Right ventricle myocardium inferior (tissue), 1 donor: ENCODE data around the gene SFMBT2. TPM values are rescaled to one million over a fixed set of nuclear protein-coding genes. Genes with fewer than 3 reads are reported as not detected.
A peak's percentile ranks its signal among the peaks of the same experiment; 100 is the strongest.

ENCODE experiments used
- ATAC-seq: fragments of 200-7000 bp; cut with Tn5 transposase; one replicate; pipeline ENCODE4 v1.9.1; 2020; ENCODE audit warnings: mild to moderate bottlenecking, moderate library complexity
- DNase-seq: peaks from one replicate; pipeline ENCODE4 v3.0.0; 2021; ENCODE audit errors: missing footprints
- intact Hi-C: fragments of 100-400 bp; cut with DNase I; formaldehyde crosslinking; loops from one replicate; pipeline ENCODE4 v1.11.0; 2022
- total RNA-seq: library from RNA; stranded (reverse); fragmentation: NEBNext Ultra II Directional; extraction: Animal tissue kit (Norgen Biotek cat#: 25700); gene quantifications from one replicate; pipeline ENCODE4 v1.2.1, GENCODE V29; 2021
- donor health status: DM: no; HTN: yes; CAD: no; lungs with severe emphysema.

Gene SFMBT2
- total RNA-seq, 1 donor from 2014 or later: 9.6 TPM

DNA sequence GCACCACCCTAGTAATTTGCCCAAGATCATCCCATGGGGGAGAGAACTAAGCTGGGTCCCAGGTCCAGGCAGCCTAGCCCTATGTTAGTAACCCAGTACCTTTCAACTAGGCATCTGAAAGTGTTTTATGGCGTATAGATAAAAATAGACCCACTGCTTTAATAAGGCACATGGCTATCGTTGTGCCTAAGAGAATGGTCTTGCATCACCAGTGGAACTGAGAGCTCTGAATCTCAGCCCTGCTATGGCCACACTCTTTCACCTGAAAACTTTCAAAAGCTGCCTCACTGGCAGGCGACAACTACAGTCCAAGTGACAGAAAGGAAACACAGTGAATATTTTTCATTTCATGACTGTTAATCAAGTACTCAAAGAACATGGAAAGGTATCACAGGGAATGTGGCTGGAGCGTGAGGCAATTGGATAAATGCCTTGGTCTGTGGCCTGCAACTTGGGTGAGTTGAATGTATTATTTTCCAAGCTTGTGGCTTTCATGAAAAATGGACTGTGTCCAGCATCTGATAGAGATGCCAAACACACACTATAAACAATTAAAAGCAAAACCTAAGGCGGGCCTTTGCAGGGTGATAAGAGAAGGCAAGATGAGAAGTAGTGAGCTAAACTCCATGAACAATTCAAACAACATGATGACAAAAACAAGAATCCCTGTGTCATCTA, 18.0 kb upstream of the SFMBT2 start:
- intact Hi-C loops: no loop called here
- ATAC-seq: no peak
- DNase-seq: no peak

DNA sequence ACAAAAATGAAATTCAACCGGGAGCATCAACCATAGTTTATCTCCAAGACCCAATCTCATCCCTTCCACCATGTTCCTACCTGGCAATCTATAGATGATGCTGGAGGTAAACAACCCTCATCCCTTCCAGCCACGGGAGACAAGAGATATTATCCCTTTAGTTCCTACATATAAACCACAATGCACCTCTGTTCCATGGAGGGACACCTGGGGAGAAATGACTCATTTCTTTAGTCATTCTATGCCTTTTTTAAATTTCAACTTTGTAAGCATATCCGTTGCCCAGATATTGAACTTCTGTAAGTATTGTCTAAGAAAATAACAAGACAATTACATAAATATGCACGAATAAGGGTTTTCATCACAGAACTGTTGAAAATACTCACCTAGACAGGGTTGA, 15.5 kb upstream of the SFMBT2 start:
- intact Hi-C loops: no loop called here
- DNase-seq (no peak), ATAC-seq (no peak)

DNA sequence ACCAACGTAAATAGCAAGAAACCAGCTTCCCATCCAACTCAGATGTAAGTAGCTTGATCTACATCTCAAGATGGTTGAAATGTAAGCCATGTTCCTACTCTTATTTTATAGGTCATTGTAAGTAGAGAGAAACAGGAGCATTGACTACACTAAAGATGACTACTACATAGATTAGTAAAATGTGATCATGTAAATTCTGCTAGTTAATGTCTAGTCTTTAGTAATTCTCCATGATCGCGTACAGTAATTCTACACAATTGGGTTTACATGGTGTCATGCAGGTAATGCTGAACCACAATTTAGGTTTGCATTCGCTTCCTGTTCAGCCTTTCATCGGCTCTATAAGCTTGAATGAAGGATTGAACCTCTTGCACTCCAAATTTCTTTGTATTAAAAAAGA, 14.9 kb upstream of the SFMBT2 start:
- intact Hi-C loops: no loop called here

DNA sequence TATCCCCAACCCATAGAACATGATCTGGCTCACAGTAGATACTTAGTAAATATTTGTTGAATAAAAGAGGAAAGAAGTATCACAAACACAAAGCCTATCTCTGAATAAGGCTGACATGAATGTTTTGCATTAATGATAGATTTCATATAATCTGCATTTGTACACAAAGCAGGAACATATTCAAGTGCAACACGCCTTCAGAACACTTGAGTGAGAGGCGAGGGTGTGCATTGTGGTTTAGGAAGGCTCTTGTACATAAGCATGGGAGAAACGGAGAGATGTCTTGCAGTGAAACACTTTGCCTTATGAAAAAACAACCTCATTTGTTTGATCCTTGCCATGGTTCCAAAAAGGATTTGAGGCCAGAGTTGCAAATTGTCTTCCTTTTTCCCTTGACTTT, 14.1 kb upstream of the SFMBT2 start:
- no peak for DNase-seq
- intact Hi-C loops: no loop called here
- no peak for ATAC-seq

More for the DNA sequence above, 14.9 kb upstream of the SFMBT2 start:
- ATAC-seq (no peak), DNase-seq (no peak)

DNA sequence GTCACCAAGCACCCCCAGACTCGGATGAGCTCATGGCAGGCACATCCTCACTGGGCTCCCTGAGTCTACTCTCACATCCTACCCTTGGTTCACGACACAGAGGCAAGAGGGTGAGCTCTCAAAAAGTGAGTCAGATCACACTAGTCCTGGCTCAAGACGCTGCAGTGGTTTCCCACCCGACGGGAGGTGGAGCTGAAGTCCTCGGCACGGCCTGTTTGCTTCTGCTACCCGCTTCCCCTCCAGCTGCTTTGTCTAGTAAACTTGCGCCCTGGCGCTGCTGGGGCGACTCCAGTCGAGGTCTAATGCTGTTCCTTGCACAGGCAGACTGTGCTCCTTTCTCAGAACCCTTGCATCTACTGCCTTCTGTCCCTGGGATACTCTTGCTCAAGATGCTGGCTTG, 13.5 kb upstream of the SFMBT2 start:
- intact Hi-C loops: no loop called here
- no peak for DNase-seq
- ATAC-seq: no peak

DNA sequence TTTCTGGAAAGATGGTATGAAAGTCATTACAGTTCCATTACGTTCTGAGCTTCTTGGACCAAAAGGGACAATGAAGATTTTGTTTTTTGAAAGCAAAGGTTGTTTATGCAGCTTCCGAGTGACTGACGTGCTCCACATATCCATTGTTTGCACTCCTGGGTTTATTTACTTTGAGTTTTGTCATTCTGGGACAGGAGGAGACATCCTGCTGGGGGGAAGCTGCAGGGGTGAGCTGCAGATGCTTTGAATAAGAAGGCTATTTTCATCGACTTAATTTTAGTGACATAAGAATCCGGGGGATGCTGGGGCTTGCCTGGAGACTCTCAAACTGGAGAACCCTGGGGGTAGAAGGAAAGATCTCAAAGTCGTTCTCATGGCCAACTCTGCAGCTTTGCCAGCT, 12.7 kb upstream of the SFMBT2 start:
- no peak for ATAC-seq
- intact Hi-C loops: no loop called here
- DNase-seq: no peak

DNA sequence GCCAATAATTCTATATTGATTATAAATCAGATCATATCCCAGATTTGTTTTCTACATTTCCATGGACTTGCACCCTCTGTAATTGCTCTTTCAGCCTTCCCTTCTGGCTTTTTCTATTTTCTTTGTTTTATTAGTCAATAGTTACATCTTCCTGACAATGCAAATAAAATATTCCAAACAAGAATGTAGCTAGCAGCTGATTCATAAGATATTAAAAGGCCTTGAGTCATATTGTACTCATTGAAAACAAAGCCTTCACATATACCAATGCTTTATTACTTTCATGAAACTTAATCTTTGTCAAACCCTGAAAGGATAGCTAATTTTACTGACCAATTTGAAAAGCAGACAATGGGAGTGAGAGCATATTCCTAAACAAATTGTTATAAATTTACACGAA, 10.7 kb upstream of the SFMBT2 start:
- no peak for ATAC-seq
- intact Hi-C loops: no loop called here

DNA sequence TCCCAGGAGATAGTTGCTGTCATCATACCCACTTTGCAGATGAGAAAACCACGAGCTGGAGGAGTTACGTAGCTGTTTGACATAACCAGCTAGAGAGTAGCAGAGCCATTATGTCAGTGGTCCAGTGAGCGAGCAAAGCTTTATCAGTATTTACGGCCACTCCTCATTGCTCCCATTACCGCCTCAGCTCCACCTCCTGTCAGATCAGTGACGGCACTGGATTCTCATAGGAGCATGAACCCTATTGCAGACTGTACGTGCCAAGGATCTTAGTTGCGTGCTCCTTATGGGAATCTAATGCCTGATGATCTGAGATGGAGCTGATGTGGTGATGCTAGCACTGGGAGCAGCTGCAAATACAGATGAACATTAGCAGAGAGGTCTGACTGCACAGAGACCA, 9.2 kb upstream of the SFMBT2 start:
- intact Hi-C loops: no loop called here
- DNase-seq: no peak
- no peak for ATAC-seq

More for the DNA sequence above, 10.7 kb upstream of the SFMBT2 start:
- DNase-seq: no peak

GRCh38 chr10:7417807-7418206, 7.0 kb upstream of the SFMBT2 start:
- intact Hi-C loops: loop anchor here (2.0 kb wide), 1 partner anchor 297 kb away; no protein-coding TSS in a partner anchor
- no peak for DNase-seq
- ATAC-seq: no peak

- intact Hi-C loops: loop anchor here (2.0 kb wide), 1 partner anchor 296 kb away; no protein-coding TSS in a partner anchor
- ATAC-seq: no peak
- no peak for DNase-seq
Observed at GRCh38 chr10:7417103-7417623, 6.3 kb upstream of the SFMBT2 start.

DNA sequence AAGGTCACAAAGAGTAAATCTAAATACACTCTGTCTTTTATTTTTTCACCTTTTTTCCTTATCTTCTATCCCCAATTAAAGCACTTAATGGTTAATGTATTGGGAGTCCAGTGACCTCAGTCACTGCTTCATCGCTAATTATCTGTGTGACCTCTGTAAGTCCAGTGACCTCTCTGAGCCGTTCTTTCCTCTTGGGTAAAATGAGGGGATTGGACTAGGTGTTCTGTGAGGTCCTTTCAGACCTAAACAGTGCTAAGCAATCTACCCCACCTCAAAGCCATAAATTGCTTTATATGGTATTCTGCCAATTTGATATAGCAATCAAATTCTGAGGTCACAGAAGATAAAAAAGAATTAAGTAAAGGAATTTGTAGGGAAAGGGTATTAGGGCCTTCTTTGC, 3.9 kb upstream of the SFMBT2 start:
- intact Hi-C loops: loop anchor here (5.0 kb wide), 2 partner anchors 222 to 747 kb away; no protein-coding TSS in a partner anchor
- ATAC-seq: no peak
- DNase-seq: no peak

GRCh38 chr10:7412928-7413282, 2.1 kb upstream of the SFMBT2 start:
- intact Hi-C loops: loop anchor here (5.0 kb wide), 2 partner anchors 221 to 746 kb away; no protein-coding TSS in a partner anchor
- ATAC-seq (no peak), DNase-seq (no peak)

DNA sequence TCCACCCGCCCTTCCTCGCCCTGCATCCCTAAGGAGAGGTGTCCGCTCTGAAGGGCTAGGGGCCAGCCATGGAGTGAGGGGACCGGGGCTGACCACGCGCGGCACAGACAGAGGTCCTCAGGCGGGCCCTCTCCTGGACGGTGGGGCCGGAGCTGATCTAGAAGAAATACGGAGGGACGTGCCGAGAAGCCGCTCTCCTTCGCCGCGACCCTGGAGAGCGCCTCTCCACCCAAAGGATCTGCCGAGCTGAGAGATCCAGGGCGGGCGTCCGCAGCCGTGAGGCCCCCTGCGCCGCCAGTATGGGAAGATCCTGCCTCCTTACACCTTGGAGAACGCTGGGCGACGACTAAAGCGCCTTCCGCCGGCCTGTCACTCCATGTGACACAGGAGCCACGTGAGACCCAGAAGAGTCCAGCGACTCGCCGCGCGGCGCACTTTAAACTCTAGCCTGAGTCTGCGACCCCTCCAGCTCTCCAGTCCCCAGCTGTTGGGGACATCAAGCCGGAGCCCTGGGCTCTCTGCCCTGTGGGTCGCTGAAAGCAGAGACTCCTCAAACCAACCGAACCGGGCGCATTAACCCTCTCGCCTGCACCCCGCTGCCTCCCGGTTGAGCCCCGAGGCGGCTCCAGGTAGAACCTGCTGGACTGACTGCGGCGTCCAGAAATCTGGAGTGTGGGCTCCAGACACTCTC, 1.5 kb upstream of the SFMBT2 start:
- DNase-seq: no peak
- peak; percentile 15 for ATAC-seq
- intact Hi-C loops: loop anchor here (5.0 kb wide), 2 partner anchors 220 to 745 kb away; no protein-coding TSS in a partner anchor

DNA sequence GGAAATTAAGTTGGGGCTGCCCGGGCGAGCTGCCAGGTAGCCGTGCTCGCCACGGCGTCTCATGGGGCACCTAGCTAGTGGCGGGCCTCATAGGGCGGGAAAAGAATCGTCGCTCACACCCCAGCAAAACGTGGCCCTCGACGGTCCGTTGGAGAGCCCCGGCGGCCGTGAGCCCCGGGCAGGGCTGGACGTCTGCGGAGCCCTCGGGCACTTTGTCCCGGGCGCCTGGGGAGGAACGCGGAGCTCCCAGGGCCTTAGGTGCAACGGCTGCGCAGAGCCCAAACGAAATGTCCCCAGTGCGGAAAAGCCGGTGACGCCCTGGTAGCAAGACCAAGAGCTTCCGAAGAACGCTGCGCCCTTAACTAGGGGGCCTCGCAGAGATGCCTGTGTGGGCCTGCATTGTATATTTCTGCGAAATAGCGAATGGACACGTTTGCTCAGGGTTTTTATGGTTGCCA, 866 bp upstream of the SFMBT2 start:
- ATAC-seq (no peak), DNase-seq (no peak)
- intact Hi-C loops: loop anchor here (2.0 to 5.0 kb wide), 3 partner anchors 219 to 744 kb away; no protein-coding TSS in a partner anchor

GRCh38 chr10:7410301-7410861, 453 bp downstream of the SFMBT2 start:
- intact Hi-C loops: loop anchor here (1.0 to 5.0 kb wide), 4 partner anchors 150 to 743 kb away; no protein-coding TSS in a partner anchor
- DNase-seq: no peak
- peak; percentile 4 for ATAC-seq

GRCh38 chr10:7409732-7410168, 1.1 kb downstream of the SFMBT2 start:
- intact Hi-C loops: loop anchor here (1.0 to 5.0 kb wide), 6 partner anchors 69 to 742 kb away; no protein-coding TSS in a partner anchor
- ATAC-seq: no peak
- no peak for DNase-seq

DNA sequence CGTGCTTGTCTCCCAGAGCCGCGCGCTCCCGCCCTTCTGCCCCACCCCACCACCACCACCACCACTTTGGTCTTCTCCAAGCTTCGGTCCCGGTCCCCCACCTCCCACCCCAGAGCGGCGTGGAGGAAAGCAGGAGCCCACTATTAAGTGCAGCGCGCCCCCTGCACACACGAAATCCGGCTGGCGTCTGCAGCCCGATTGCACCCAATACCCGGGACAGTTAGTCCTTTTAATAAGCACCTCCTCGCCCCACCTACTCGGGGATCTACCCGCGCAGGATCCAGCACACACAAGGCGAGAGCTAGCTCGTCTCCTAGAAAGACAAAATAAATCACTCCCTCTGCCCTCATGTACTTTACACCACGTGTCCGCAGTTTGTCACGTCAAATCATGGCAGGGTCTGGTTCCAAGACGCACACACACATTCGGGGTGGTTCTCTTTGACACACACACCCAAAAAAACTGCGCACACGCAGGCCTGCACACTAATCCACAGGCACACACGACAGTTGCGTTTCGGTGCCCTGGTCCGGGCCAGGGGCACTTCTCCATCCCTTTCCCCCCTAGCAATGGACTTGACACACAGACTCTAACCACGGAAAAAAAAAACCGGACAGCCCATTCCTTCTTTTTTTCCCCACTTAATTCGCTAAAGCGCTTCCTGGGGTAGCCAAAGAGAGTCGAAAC, 1.6 kb downstream of the SFMBT2 start:
- DNase-seq (no peak), ATAC-seq (no peak)
- intact Hi-C loops: loop anchor here (2.0 to 5.0 kb wide), 2 partner anchors 68 to 202 kb away; no protein-coding TSS in a partner anchor

GRCh38 chr10:7408291-7409044, 2.4 kb downstream of the SFMBT2 start:
- intact Hi-C loops: loop anchor here (2.0 to 5.0 kb wide), 2 partner anchors 68 to 201 kb away; no protein-coding TSS in a partner anchor
- DNase-seq (peak; percentile 82), ATAC-seq (peak; percentile 71)
